NCI-H345 treated with DMSO at 0.1 percent for 48 hours (cell line): ENCODE measurements around the gene PBX2.

Experiments
- DNase-seq: peaks from one replicate; lab custom pipeline; 2025; ENCODE audit not compliant: unreplicated experiment; lab: John Stamatoyannopoulos, UW

Gene PBX2

DNA sequence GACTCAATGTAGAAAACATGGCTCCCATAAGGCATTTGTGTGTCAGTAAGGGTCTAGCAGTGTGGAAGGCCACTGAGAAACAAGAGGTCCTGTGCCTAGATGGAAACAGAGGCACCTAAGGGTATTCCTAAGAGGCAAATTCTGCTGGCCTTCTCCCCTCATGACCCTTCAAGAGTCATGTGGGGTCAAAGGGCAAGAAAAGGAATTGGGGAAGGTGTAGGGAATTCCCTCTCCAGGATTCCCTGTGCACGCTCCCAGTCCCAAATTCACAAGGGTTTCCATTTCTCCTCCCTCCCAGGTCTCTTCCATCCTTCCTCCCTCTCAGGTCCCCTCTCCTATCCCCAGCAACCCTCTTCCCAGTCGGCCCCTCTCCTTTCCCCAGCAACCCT lies 14.7 kb downstream of the PBX2 start:
- no peak for DNase-seq

DNA sequence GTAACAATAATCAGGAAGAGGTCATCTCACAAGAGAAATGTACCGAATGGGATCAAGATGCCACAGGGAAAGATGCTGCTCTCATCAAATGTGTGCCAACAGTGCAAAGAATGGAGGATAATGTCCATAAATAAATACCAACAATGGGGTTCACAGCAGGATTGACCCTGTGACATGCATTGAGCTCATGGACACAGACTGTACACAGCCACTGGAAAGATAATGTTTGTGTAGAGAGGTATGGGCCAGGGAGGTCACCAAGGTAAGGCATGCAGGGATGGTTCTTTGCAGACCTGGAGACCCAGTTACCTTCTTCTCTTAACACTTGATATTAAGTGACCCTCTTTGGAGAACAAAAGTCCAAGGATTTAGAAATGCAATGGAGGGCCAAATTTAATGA lies 15.6 kb downstream of the PBX2 start:
- no peak for DNase-seq

DNA sequence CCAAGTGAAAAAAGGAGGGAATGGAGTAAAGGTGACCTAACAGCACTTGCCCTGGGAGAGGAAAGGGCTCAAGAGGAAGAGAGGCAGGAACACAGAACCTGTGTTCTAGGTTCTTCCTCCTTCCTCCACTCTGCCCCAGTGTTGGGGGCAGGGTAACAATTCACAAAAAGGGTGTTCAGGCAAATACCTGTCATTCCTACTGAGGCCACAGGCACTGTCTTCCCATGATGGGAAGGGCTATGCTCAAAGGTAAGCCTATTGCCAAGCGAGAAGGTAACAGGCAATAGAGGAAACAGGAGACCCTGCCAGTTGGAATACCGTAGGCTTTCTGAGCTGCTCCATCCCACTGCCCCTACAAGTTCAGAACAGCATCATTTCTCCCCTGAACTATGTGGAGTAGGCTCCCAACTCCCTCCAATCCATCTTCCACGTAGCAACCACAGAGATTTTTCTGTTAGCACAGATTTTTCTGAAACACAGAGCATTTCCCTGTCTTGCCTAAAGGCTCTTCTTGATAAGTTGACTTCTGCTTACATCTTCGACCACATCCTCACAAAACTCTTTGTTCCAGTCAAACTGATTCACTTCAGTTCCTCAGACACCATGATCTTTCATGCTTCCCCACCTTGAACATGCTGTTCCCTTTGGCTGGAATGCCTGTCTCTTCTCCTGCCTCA lies 16.8 kb downstream of the PBX2 start:
- no peak for DNase-seq

DNA sequence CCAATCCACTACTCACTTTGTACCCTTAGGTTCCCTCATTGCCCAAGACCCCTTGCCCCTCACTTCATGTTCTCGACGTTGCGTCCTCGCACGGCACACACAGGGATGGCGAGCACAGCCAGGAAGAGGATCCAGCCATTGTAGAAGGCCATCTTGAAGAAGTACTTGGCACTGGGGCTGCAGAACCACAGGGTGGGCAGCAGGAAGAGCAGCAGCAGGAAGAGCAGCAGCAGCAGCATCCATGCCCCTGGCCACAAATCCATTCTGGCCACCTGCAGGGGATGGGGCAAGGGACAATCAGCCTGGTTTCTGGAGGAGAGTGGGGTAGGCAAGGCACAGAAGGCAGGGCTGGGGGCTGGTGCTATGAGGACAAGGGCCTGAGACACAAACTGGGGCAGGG lies 18.8 kb downstream of the PBX2 start:
- no peak for DNase-seq

DNA sequence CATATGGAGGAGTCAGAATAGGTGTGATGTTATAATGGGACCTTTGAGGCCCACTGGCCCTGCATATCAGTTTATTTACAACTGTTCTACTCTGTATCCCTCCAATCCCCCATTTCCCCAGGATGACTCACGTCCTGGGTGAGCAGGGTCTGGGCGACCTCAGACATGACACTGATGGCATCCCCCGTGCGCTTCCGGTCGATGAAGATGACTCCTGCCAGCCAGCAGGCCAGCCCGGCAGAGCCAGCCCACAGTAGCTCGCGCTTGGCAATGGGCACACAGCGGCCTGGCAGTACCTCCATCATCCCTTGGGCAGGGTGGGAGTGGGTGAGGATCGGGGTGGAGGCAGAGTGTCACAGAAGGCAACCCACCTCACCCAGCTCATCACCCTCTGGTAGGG lies 19.7 kb downstream of the PBX2 start:
- DNase-seq: no peak

DNA sequence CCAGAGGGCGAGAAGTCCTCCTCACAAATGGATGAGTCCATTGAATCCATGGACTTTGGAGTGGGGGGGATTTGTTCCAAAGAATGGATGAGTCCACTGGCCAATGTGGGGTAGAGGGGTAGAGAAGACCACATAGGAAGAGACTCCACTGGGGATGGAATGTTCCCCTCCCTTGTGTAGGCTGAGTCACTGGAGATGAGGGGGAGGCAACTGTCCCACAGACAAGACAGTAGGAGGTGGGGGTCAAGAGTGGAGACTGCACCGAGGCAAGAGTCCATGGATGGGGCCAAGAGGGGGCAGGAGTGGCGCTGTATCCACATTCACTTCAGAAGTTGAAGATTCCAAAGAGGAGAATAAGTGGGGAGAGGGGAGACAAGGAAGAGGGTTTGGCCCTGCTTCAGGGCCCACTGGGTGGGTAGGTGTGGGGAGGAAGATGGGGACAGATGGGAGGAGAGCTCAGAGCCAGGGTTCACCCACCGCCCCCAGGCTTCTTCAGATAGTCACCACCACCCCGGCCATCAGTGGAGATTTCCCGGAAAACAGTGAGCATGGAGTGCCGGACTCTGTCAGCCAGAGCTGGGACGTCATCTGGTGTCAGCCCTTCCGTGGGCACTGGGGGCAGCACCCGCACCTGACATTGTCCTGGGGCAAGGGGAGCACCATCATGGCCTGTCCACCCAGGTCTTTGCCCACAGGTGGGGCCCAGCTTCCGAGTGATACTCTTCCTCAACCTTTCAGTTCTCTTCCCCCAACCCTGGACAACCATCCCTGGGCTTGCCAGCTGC lies 21.0 kb downstream of the PBX2 start:
- no peak for DNase-seq

DNA sequence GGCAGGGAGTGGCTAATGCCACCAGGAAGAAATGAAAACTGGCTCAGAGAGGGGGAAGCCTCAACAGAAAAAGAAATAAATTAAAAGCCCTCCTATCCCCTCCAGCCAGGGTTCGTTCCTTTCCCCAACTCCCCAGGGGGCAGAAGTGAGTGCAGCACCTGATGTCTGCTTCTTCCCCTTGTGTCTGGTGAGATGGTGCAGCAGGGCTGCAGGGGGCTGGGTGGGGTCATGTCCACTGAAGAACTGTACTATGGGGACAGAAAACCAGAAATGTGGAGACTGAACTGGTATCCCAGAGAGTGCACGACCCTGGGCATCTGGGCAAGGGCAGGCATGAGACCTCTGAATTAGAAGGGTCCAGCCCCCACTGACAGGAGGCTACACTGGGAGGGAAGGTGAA lies 21.7 kb downstream of the PBX2 start:
- DNase-seq: no peak

DNA sequence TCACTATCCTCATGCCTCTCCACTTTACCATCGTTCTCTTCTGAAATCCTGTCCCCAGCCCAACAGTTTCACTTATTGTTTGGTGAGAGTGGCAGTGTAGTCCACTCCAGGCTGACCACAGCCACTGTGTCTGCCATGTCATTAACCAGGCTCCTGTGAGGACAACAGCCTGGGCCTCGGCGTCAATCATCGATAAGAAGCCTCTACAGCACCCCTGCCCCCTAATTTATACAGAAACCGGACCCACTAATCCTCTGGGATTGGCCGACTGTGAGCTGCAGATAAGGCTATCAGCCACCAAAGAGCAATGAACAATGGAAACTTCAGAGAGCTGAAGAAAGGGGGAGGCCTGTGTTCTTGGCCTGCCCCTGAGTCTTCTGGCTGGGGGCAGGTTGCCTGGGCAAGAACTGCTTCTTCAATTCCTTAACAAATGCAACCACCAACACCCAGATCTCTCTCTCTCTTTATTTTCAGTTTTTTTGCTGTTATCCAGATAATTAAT lies 22.2 kb downstream of the PBX2 start:
- no peak for DNase-seq

DNA sequence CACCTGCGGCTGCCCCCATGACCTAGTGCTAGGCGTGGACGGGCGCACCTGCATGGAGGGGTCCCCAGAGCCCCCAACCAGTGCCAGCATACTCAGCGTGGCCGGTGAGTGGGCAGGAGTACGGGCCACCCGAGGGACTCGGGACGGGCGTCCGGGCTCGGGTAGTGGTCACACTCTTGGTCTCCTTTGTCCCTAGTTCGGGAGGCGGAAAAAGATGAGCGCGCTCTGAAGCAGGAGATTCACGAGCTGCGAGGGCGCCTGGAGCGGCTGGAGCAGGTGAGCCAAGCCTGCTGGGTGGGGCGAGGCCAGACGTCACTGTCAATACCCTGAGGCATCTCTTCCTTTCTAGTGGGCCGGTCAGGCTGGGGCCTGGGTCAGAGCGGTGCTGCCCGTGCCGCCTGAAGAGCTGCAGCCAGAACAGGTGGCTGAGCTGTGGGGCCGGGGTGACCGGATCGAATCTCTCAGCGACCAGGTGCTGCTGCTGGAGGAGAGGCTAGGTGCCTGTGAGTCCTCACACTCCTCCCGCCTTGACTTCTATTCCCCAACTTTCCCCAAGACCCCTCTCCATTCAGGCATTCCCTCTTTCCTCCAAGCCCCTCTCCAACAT lies 22.7 kb downstream of the PBX2 start:
- DNase-seq: no peak

DNA sequence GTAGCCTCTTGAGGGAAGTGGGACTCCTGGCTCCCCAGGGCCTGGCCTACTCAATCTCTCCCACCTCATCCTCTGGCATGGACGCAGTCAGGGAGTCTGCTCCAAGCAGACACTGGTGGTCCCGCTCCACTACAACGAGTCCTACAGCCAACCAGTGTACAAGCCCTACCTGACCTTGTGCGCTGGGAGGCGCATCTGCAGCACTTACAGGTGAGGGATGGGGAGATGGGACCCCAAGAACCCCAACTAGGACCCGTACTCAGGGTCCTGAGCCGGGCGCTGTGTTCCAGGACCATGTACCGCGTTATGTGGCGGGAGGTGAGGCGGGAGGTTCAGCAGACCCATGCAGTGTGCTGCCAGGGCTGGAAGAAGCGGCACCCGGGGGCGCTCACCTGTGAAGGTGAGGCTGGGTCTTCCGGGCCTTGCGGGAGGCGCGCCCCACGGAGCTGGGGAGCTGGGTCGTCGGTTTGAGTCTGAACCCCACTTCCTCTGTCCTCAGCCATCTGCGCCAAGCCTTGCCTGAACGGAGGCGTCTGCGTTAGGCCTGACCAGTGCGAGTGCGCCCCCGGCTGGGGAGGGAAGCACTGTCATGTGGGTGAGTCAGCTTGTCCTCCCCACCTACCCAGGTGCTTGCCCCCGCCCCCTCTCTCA lies 23.5 kb downstream of the PBX2 start:
- no peak for DNase-seq

DNA sequence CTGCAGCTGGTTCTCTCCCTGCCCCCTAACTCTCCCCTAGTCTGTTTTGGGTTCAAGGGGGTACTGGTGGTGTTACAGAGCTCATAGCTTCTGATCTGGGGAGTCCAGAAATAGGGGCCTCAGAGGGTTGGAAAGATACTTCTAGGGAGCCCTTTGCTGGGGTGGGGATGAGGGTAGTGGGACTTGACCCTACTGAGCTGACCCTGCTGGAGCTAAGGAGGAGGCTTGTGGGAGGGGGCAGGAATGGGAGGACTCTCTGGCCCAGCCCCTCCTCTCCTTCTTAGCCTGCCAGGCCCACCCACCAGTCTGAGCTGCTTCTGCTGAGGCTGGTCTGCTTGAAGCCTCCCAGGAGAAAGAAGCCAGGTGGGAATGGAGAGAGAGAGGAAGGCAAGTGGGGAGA lies 25.7 kb downstream of the PBX2 start, which contains the start of gene EGFL8:
EGFL8 (plus strand) TSS at position 301 of the 400 bp plus-strand sequence. CDS start 1,571 bp downstream, outside the sequence.
- DNase-seq: no peak

DNA sequence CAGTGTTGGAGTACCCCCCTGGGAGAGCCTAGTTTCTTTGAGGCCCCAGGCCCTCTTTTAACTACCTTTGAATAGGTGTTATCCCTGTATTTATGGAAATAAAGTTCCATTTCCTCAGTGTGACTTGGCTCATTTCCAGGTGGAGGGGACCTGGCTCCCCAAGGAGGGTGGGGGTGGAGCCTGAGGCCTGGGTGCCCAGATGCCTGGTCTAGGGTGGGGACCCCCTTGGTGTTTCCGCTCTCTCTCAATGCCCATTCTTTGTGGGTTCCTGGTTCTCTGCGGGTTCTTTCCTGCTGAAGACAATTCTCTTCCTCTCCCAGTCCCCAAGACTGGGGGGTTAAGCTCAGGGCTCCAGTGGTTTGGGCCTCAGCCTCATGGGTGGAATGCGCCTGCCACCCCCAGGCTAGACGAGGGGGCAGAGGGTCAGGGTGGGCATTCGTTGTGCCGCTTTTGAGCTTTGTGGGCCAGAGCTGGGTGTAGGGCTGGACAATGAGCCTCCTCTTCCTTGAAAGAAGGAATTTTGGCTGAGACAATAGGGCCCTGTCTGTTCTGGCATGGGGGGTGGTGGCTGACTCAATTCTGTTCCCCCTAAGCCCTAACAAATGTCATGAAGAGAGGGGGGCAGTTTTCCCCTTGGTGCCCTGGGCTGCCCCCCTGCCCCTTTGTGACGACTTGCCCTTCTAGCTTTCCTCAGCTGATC lies 26.3 kb downstream of the PBX2 start:
- DNase-seq: no peak

DNA sequence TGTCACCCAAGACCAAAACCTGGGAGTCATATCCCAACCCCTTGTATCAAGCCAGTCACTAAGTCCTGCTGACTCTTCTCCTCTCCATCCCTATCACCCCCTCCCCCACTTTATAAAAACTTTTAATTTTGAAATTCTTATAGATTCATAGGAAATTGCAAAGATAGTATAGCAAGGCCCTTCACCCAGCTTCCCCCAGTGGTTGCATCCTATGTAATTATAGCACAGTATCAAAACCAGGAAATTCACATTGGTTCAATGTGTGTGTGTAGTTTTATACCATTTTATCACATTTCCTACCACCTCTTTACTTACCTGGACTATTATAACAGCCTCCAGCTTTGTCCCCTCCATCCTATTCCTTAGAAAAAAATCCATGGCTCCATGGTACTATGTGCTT lies 31.9 kb downstream of the PBX2 start:
- DNase-seq: no peak

DNA sequence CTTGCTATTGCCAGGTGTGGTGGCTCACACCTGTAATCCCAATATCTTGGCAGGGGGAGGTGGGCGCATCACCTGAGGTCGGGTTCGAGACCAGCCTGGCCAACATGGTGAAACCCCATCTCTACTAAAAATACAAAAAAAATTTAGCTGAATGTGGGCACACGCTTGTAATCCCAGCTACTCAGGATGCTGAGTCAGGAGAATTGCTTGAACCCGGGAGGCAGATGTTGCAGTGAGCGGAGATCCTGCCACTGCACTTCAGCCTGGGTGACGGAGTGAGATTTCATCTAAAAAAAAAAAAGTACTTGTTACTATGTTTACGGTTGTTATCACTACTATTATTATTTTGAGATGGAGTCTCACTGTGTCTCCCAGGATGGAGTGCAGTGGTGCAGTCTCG lies 33.1 kb downstream of the PBX2 start:
- DNase-seq: no peak

DNA sequence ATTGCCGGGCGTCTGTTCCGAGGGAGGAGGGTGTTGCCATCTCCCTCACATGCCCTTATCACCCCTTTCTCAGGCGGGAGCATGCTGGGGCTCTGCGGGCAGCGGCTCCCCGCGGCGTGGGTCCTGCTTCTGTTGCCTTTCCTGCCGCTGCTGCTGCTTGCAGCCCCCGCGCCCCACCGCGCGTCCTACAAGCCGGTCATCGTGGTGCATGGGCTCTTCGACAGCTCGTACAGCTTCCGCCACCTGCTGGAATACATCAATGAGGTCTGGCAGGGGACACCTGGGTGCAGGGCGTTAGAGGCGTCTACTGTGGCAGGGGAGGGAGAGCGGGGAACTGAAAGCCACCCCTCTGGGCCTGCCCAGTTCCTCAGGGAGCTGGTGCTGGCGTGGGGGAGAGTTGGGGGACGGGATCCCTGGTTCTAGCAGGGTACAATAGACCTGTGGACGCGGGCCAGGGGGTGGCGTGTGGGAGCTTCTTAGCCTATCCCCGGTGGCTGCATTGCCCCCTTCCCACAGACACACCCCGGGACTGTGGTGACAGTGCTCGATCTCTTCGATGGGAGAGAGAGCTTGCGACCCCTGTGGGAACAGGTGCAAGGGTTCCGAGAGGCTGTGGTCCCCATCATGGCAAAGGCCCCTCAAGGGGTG lies 35.4 kb downstream of the PBX2 start:
- DNase-seq: peak; percentile 44

DNA sequence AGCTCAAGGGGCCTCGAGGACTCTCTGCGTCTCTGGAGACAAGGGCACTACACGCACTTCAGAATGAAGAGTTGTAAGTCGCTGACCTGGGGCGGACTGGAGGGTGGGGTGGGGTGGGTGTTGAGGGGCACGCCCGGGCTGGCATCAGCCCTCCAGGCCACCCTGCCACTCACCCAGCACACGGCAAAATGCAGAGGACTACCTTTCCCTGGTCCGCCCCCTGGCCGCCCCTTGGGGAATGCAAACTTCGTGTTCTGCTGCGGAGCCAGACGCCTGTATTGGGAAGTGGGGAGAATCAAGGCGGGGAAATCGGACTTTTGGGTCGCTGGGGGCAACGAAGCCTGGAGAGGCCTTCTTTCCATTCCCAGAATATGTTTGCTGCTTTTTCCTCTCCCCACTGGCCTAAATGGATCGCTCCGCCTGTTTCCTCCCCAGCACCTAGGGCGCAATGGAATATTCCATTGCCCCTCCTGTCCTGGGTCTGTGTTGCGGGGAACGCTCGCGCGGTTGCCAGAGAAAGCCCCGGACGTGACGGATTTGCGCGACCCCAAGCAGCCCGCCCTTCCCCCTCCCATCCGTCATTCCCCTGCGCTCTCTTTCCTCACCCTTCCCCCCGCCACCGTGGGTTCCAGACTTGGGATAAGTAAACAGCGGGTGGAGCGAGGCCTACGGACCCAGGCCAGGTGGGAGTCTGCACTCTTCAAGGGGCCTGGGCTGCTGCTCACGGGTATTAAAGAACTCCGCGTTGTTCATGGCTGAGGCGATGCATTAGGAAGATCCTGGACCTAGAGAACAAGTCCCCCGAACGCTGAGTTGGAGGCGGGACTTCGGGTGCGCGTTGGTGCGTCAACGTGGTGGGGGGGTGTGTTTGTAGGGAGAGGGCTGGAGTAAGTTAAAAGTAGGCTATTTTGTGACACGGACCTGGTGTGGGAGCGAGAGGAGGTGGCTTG lies 36.2 kb downstream of the PBX2 start, which contains the start of gene PPT2:
PPT2 (plus strand) TSS at position 578 of the 950 bp plus-strand sequence. CDS start 454 bp downstream, outside the sequence.
- DNase-seq: peak; percentile 63

DNA sequence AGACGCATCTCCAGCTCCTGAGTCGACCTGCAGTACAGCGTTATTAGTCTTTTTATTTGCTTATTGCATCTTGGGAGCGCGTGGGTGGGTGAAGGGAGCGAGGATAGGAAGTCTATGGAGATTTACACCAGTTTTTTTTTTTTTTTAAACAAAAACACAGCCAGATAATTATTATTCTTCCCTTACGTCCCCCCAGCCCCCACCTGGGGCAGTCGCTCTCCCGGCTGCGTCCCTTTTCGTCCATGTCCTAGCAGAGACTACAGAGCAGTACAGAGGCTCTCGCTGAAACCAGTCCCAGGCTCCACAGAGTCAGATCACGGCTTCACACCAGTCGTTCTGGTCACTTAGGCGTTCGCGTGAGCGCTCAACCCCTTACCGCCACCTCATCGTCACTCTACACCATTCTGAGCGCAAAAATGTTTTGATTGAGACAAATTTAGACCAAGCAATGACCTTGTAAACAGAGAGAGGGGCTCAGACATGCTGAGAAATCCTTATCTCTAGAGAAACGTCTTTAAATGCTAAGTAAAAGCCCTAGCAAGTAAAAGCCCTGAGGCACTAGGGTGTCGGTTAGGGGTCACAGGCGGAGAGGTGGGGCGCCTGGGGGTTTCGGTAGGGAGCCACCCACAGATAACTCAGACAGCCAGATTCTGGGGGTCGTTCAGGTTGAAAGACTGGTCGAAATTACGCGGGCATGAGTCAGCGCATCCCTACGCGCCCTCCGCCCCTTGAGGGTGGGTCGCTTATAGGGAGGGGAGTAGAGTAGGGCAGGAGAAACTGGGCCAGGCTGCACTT lies 37.0 kb downstream of the PBX2 start:
- no peak for DNase-seq
